Mammary epithelial cell (primary cell): ENCODE data around the gene TMED10.

ENCODE experiments used
- CTCF ChIP-seq, 2 donors: IDR thresholded peaks in 1 of 2; conservative IDR thresholded peaks in 1 of 2; 2 replicates each; pipeline ENCODE4 v1.5.1; 2011 to 2012; ENCODE audit warnings: inconsistent platforms in 2 of 2, low read length in 2 of 2, mild to moderate bottlenecking in 2 of 2, control low read depth in 1 of 2, low read depth in 1 of 2; ENCODE audit not compliant: insufficient read depth in 1 of 2; ENCODE audit errors: extremely low read depth in 1 of 2
- EZH2 ChIP-seq: IDR thresholded peaks from 2 replicates; pipeline ENCODE4 v1.6.1; 2012; ENCODE audit warnings: low read length, inconsistent platforms, borderline replicate concordance

- TF ChIP-seq CTCF (conservative IDR thresholded peaks at IDR 0.05 in 1 of 2, IDR thresholded peaks at IDR 0.05 in 1 of 2; ENCODE audit: extremely low read depth in 1 of 2, insufficient read depth in 1 of 2, low read depth in 1 of 2, low read length in 2 of 2), result no peak
- TF ChIP-seq EZH2, result no peak
These were observed 32.4 kb upstream of the TMED10 start for GRCh38 chr14:75208843-75209242.
